ENCODE data around the gene SLC38A6.

SLC38A6 gene

DNA sequence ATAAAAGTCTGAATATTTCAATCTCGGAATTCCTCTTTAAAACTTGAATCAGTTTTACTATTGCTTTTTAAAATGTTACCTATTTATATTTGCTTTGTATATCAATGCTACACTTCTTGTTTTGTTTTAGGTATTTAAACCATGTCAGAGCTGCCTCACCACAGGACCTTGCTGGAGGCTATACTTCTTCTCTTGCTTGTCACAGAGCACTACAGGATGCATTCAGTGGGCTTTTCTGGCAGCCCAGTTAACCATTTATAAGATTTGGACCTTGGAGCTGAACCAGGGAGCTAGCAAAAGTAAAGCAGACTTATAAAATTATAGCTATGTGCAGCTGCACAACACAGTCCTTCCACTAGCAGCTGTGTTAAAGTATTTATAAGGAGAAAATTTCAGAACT is 12.9 kb upstream of the SLC38A6 start:
- Histone ChIP-seq H3K4me1 (ENCODE audit: insufficient read depth, low read length) (0 out of 2 replicates have a peak, but pooled peaks cover 2% of the 10 kb centered on the region), H3K9ac (ENCODE audit: low read depth, low read length) (no peak overlapping the region), H3K9me3 (ENCODE audit: control insufficient read depth, insufficient read depth, low read length) (no peaks in the 10 kb centered on the region), H3K36me3 (ENCODE audit: insufficient read depth, low read length) (no peaks in the 10 kb centered on the region; the same call in 1 of the 2 replicates)

DNA sequence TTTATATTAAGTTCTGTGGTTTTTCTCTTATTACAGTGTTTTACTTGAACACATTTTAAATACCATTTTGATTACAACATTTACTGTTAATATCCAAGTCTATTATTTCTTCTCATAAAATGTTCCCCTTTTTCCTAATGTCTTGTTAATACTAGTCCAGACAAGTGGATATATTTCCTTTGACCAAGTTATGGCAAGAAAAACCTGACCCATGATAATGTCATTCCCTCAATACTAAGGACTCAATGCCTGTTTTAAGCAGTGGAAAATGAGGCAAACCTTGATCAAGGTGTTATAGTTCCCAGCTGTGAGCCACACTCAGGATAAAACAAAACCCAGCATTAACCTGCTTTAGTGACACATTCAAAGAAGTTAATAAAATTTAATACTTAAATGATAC is 12.4 kb upstream of the SLC38A6 start:
- Histone ChIP-seq H3K9me3 (ENCODE audit: control insufficient read depth, insufficient read depth, low read length) (no peaks in the 10 kb centered on the region), H3K9ac (ENCODE audit: low read depth, low read length) (no peak overlapping the region), H3K4me1 (ENCODE audit: insufficient read depth, low read length) (0 out of 2 replicates have a peak, but pooled peaks cover 2% of the 10 kb centered on the region), H3K36me3 (ENCODE audit: insufficient read depth, low read length) (no peaks in the 10 kb centered on the region; the same call in 1 of the 2 replicates)

DNA sequence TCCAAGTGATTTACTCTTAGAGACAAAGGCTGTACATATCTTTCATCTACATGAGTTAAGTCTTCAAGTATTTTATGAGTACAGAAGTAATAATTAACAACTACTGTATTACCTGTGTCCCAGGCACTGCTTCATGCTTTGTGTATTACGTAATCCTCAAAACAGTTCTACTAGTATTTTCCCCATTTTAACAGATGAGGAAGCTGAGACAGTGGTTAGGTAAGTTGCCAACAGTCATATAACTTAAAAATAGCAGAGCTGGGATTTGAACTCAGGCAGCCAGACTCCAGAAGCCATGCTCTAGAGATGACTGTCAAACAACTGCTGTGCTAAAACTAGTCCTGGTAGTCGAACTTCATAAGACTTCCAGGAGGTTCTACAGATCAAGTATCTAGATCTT is 10.9 kb upstream of the SLC38A6 start:
- Histone ChIP-seq H3K9ac (ENCODE audit: low read depth, low read length) (no peak overlapping the region), H3K36me3 (ENCODE audit: insufficient read depth, low read length) (no peaks in the 10 kb centered on the region; the same call in none of the 2 replicates), H3K4me1 (ENCODE audit: insufficient read depth, low read length) (0 out of 2 replicates have a peak, but pooled peaks cover 2% of the 10 kb centered on the region), H3K9me3 (ENCODE audit: control insufficient read depth, insufficient read depth, low read length) (no peaks in the 10 kb centered on the region)

DNA sequence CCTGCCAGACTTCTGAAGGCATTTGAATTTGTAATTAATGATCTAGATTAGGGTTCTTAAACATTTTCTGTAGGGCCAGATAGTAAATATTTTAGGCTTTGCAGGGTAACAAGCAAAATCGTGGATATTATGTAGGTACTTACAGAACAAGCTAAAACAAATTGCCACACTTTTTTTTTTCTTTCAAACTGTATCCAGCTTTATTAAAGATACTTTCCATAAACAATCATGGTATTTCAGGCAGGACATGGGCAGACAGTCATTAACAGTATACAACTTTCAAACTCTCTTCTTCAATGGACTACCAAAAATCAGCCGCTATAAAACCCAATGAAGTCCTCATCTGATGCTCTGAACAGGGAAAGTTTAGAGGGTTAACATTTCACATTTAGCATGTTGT is 9.8 kb upstream of the SLC38A6 start:
- Histone ChIP-seq H3K4me1 (ENCODE audit: insufficient read depth, low read length) (0 out of 2 replicates have a peak, but pooled peaks cover 2% of the 10 kb centered on the region), H3K36me3 (ENCODE audit: insufficient read depth, low read length) (no peaks in the 10 kb centered on the region; the same call in none of the 2 replicates), H3K9ac (ENCODE audit: low read depth, low read length) (no peak overlapping the region), H3K9me3 (ENCODE audit: control insufficient read depth, insufficient read depth, low read length) (no peaks in the 10 kb centered on the region)

DNA sequence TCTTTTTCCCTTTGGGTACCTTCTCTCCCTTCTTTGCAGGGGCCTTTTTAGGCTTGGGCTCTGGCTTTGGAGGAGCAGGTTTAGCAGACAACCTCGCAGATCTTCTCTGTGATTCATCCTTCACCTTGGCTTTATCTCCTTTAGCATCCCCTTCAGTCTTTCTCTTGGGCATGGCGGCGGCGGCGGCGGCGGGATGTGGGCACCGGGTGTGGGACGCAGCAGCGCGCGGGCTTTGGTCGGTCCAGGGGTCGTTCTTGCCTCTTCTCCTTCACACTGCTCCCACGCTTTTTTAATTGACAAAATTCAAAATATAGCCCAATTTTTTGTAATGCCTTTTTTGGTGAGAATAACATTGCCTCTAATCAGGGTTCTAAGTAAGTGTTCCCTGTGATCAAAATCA is 8.8 kb upstream of the SLC38A6 start:
- Histone ChIP-seq H3K4me1 (ENCODE audit: insufficient read depth, low read length) (0 out of 2 replicates have a peak, but pooled peaks cover 2% of the 10 kb centered on the region), H3K9me3 (ENCODE audit: control insufficient read depth, insufficient read depth, low read length) (no peaks in the 10 kb centered on the region), H3K9ac (ENCODE audit: low read depth, low read length) (no peak overlapping the region), H3K36me3 (ENCODE audit: insufficient read depth, low read length) (no peaks in the 10 kb centered on the region; the same call in none of the 2 replicates)

DNA sequence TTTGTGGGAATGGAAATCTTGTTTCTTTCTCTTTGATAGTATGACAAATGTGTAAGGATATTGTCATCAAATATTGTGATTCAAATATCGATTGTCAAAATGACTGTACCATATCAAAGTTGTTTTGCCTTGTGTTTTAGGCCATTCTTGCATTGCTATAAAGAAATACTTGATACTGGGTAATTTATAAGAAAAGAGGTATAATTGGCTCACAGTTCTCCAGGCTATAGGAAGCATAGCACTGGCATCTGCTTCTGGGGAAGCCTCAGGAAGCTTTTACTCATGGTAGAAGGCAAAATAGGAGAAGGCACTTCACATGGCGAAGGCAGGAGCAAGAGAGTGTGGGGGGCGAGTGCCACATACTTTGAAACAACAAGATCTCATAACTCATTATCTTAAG is 8.0 kb upstream of the SLC38A6 start:
- Histone ChIP-seq H3K9ac (ENCODE audit: low read depth, low read length) (no peak overlapping the region), H3K9me3 (ENCODE audit: control insufficient read depth, insufficient read depth, low read length) (no peaks in the 10 kb centered on the region), H3K36me3 (ENCODE audit: insufficient read depth, low read length) (no peaks in the 10 kb centered on the region; the same call in none of the 2 replicates), H3K4me1 (ENCODE audit: insufficient read depth, low read length) (0 out of 2 replicates have a peak, but pooled peaks cover 2% of the 10 kb centered on the region)

DNA sequence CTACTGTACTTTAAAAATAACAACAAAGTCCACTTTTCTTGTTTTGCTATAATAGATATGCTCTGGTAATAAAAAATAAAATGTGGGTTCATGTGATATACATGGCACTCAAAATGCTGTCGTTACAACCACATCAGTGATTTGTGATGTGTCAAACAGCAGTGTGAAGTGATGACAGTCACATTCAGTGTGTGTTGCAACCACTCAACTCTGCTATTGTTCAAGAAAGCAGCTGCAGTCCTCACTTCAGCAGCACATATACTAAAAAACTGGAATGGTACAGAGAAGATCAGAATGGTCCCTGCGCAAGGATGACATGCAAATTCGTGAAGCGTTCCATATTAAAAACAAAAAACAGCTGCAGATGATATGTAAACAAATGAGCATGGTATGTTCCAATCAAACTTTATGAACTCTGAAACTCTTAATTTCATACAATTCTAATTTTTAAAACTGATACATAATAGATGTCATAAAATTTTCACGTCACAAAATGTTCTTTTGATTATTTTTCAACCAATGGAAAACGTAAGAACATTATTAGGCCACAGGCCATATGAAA is 6.9 kb upstream of the SLC38A6 start:
- Histone ChIP-seq H3K9me3 (ENCODE audit: control insufficient read depth, insufficient read depth, low read length) (no peaks in the 10 kb centered on the region), H3K4me1 (ENCODE audit: insufficient read depth, low read length) (no peaks in the 10 kb centered on the region), H3K36me3 (ENCODE audit: insufficient read depth, low read length) (no peaks in the 10 kb centered on the region; the same call in none of the 2 replicates), H3K9ac (ENCODE audit: low read depth, low read length) (no peak overlapping the region)

DNA sequence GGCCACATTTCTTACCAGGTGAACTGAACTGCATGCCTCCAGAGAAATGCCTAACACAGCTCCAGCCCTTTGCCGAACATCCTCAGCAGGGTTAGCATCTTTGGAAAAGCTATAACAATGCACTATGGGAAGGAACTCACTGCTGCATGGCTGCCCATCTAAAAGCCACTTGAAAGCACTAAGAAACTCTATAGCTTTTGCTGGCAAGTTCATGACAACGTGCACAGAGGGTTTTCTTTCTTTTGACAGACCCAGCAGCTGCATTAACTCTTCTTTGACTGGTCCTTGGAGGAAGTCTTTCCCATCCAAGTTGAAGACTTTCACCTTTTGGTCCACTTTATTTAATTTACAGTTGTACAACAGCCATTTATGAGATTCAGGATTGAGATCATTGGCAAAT is 5.5 kb upstream of the SLC38A6 start:
- Histone ChIP-seq H3K4me1 (ENCODE audit: insufficient read depth, low read length) (no peaks in the 10 kb centered on the region), H3K9me3 (ENCODE audit: control insufficient read depth, insufficient read depth, low read length) (no peaks in the 10 kb centered on the region), H3K9ac (ENCODE audit: low read depth, low read length) (no peak overlapping the region), H3K36me3 (ENCODE audit: insufficient read depth, low read length) (no peaks in the 10 kb centered on the region; the same call in none of the 2 replicates)

DNA sequence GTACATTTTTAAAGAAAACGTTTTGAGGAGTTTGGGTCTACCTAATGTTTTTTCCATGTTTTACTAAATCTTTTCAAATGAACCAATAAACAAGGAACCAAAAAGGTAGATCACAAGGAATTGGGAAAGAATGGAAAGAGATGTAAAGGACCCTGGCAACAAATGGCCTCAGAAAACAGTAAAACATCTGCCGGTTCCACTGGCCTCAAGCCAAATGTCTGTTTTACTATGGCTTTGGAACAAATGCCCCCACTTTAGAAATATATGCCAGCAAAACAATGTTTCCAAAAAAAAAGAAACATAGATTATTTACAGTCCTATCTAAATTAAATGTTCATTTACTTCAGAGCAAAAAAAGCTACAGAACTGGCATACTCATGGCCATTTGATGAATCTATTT is 3.2 kb upstream of the SLC38A6 start:
- no peaks in the 10 kb centered on the region; the same call in 1 of the 2 replicates for H3K36me3 ChIP-seq (ENCODE audit: insufficient read depth, low read length)
- no peak overlapping the region for H3K9ac ChIP-seq (ENCODE audit: low read depth, low read length)
- no peaks in the 10 kb centered on the region for H3K4me1 ChIP-seq (ENCODE audit: insufficient read depth, low read length)
- no peaks in the 10 kb centered on the region for H3K9me3 ChIP-seq (ENCODE audit: control insufficient read depth, insufficient read depth, low read length)

DNA sequence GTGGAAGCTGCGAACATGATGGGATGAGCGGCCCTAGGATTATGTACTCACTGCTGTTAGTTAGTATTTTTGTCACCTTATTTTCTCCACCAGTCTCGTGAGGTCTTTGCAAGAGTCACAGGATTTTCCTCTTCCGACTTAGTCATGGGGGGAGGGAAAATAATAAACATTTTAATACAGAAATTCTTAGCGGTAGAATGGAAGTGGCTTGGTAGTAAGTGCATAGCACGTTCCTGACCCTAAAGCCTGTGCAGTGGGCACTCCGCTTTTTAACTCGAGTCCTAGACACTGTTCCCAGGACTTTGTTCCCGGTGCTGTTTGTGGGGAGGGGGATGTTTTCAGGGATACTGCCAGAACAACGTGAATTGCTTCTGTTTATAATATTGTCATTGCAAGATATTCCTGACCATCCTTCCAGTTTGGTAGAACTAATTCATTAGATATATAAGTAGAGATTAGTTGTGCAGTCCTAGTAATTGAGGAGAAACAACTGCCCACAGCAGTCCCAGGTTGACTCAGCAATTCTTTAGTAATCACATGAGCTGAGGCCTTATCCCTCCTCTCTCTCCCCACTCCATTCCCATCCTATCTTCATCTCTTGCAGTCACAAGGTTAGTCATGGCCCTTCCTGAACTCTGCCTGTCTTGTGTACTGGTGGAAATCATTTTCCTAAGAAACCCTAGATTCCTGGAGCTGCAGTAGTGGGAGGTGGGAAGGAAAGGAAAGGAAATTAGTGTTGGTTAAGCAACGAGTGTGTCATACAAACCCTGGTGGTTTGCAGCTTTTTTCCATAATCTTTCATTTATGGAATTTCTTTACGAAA is 799 bp downstream of the SLC38A6 start:
- Histone ChIP-seq H3K36me3 (ENCODE audit: insufficient read depth, low read length) (no peaks in the 10 kb centered on the region), H3K9ac (ENCODE audit: low read depth, low read length) (peak overlapping the region; percentile 85), H3K4me1 (ENCODE audit: insufficient read depth, low read length) (no peaks in the 10 kb centered on the region), H3K9me3 (ENCODE audit: control insufficient read depth, insufficient read depth, low read length) (no peaks in the 10 kb centered on the region)

DNA sequence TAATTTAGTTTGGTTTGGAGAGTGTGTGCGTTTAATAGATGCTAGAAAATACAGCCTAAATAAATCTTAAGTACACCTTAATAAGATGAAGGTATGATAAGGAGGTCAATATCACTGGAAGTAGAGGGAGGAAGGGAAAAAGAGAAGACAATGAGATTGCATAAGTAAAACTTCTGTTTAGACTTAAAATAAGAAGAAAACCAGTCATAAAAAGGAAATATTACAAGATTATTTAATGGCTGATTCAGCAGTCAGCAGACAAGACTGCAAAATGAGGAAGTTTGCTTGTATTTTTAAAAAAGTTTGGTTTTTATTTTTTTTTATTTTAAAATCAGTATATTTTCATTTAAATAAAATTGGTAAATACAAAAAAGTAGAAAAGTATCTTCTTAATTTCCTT is 3.2 kb downstream of the SLC38A6 start:
- Histone ChIP-seq H3K4me1 (ENCODE audit: insufficient read depth, low read length) (no peaks in the 10 kb centered on the region), H3K9ac (ENCODE audit: low read depth, low read length) (no peak overlapping the region), H3K9me3 (ENCODE audit: control insufficient read depth, insufficient read depth, low read length) (no peaks in the 10 kb centered on the region), H3K36me3 (ENCODE audit: insufficient read depth, low read length) (no peaks in the 10 kb centered on the region)

DNA sequence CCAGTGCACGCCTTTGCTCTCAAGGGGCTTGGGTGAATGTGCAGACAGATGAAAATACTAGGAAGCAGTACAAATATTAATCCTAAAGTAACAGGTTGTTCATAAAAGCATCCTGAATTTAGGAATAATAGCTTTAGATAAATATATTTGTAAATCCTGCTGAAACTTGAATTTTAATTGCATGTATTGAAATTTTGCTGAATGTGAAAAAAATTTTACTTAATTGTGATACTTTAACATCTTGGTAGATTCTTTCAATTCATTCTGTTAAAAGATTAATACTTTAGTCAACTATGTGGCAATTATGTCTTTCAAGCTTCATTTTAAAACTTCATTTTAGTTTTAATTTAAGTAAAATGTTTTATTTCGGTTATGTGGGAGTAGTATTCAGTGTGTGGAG is 5.5 kb downstream of the SLC38A6 start:
- H3K9me3 ChIP-seq (ENCODE audit: control insufficient read depth, insufficient read depth, low read length) = no peaks in the 10 kb centered on the region
- no peaks in the 10 kb centered on the region for H3K4me1 ChIP-seq (ENCODE audit: insufficient read depth, low read length)
- no peaks in the 10 kb centered on the region for H3K36me3 ChIP-seq (ENCODE audit: insufficient read depth, low read length)
- no peak overlapping the region for H3K9ac ChIP-seq (ENCODE audit: low read depth, low read length)

DNA sequence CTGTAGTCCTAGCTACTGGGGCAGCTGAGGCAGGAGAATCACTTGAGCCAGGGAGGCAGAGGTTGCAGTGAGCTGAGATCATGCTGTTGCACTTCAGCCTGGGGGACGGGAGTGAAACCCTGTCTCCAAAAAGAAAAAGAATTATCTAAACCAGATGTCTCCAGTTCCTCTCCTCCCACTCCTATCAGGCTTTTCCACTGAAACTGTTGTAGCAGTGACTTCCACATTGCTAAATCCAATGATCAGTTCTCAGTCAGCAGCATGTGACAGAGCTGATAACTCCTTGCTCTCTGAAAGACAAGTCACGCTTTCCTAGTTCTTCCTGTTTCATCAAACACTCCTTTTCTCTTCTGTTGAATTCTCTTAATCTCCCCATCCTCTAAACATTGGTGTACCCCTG is 8.6 kb downstream of the SLC38A6 start:
- Histone ChIP-seq H3K36me3 (ENCODE audit: insufficient read depth, low read length) (peaks cover 8% of the 10 kb centered on the region), H3K9me3 (ENCODE audit: control insufficient read depth, insufficient read depth, low read length) (no peaks in the 10 kb centered on the region), H3K9ac (ENCODE audit: low read depth, low read length) (no peak overlapping the region), H3K4me1 (ENCODE audit: insufficient read depth, low read length) (no peaks in the 10 kb centered on the region)

DNA sequence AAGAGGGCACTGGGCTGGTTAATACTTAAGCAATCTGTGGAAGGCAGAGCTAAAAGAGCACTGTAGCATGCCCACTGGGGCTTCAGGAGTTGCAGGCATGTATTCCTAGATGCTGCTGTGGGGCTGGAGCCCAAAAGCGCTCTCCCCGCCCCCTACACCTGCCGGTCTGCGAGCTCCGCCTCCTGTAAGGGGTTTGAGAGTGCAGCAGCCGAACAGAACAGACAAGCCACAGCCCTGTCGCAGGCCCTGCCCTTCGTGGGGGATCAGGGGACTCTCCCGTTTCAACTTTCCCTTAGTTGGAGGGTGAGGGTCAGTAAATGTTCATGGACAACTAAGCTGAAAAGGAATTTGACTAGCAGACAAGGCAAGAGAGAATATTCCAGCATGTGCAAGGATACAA is 17.6 kb downstream of the SLC38A6 start:
- peaks cover 4% of the 10 kb centered on the region; the same call in 1 of the 2 replicates for H3K36me3 ChIP-seq (ENCODE audit: insufficient read depth, low read length)
- H3K9ac ChIP-seq (ENCODE audit: low read depth, low read length) = no peak overlapping the region
- H3K4me1 ChIP-seq (ENCODE audit: insufficient read depth, low read length) = no peaks in the 10 kb centered on the region
- no peaks in the 10 kb centered on the region for H3K9me3 ChIP-seq (ENCODE audit: control insufficient read depth, insufficient read depth, low read length)

DNA sequence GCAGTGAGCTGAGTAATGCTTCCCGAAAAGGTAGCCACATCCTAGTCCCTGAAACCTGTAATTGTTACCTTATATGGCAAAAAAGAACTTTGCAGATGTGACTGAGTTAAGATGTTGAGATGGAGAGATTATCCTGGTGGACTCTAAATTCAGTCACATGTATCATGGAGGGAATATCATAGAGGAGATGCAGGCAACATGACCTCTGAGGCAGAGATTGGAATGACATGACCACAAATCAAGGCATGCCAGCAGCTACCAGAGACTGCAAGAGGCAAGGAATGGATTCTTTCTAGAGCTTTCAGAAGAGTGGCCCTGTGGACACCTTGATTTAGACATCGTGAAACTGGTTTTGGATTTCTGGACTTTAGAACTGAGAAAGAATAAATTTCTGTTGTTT is 18.5 kb downstream of the SLC38A6 start:
- H3K36me3 ChIP-seq (ENCODE audit: insufficient read depth, low read length) = peaks cover 4% of the 10 kb centered on the region
- no peaks in the 10 kb centered on the region for H3K4me1 ChIP-seq (ENCODE audit: insufficient read depth, low read length)
- H3K9me3 ChIP-seq (ENCODE audit: control insufficient read depth, insufficient read depth, low read length) = no peaks in the 10 kb centered on the region
- no peak overlapping the region for H3K9ac ChIP-seq (ENCODE audit: low read depth, low read length)

All from ES-I3 (cell line).